Testis (tissue), 3 donors: ENCODE data around the gene MOV10L1. TPM values are rescaled to one million over a fixed set of nuclear protein-coding genes. Genes with fewer than 3 reads are reported as not detected.

Experiments
- DNase-seq: peaks from one replicate; pipeline ENCODE4 v3.0.0-alpha.2; 2019
- H3K27ac ChIP-seq, 2 donors: fragments of 200-600 bp; sonication (generic); one replicate each; pipeline ENCODE4 v1.5.1; 2019
- H3K27me3 ChIP-seq: fragments of 200-600 bp; sonication (generic); one replicate; pipeline ENCODE4 v1.5.1; 2019
- H3K36me3 ChIP-seq: fragments of 200-600 bp; sonication (generic); one replicate; pipeline ENCODE4 v1.5.1; 2017; ENCODE audit warnings: low read depth; ENCODE audit errors: missing control alignments
- H3K4me1 ChIP-seq: fragments of 200-600 bp; sonication (generic); one replicate; pipeline ENCODE4 v1.5.1; 2019
- H3K4me3 ChIP-seq, 2 donors: fragments of 200-600 bp; sonication (generic); one replicate each; pipeline ENCODE4 v1.5.1; 2017 to 2019
- H3K9me3 ChIP-seq: fragments of 200-600 bp; sonication (generic); one replicate; pipeline ENCODE4 v1.5.1; 2017
- CTCF ChIP-seq, 3 experiments: fragments of 450-650 bp in 2 of 3; fragments of 200-600 bp in 1 of 3; sonication (generic) in 1 of 3; IDR thresholded peaks; one replicate each; pipeline ENCODE4 v1.5.1; 2016 to 2019; ENCODE audit warnings: antibody characterized with exemption in 3 of 3, mild to moderate bottlenecking in 2 of 3, moderate library complexity in 1 of 3
- POLR2A ChIP-seq: fragments of 450-650 bp; IDR thresholded peaks from one replicate; pipeline ENCODE4 v1.6.1; 2017; ENCODE audit warnings: antibody characterized with exemption, mild to moderate bottlenecking, moderate library complexity
- WGBS, 2 donors: methylation state at CpG; one replicate each; pipeline ENCODE4 v1.1.5; 2018; 5-methylcytosine and 5-hydroxymethylcytosine counted together
- intact Hi-C: fragments of 100-400 bp; cut with DNase I; formaldehyde crosslinking; loops from one replicate; pipeline ENCODE4 v1.15.1; 2023; ENCODE audit warnings: low total_unique reads
- polyA plus RNA-seq: library from polyadenylated mRNA; stranded (reverse); fragments of 350-450 nt; fragmentation: Illumina TruSeq; extraction: RNeasy Lipid Tissue Mini Kit (QIAGEN cat#74804); gene quantifications from one replicate; pipeline ENCODE4 v1.2.3, GENCODE V29; 2014; ENCODE audit warnings: low read depth, low replicate concordance; ENCODE audit not compliant: insufficient read depth
- total RNA-seq, 2 donors: library from RNA; depleted of rRNA; stranded (reverse); fragments of >200 nt; gene quantifications; one replicate each; pipeline ENCODE4 v1.2.3, GENCODE V29; 2016

MOV10L1 gene
- total and polyA plus RNA-seq, 3 donors from 2014 or later, result 48.4 to 73.3 (median 62.4) TPM

GRCh38 chr22:50197000-50197800 lies 107.4 kb downstream of the MOV10L1 start:
- Histone ChIP-seq H3K4me3 (no peak overlapping the region), H3K36me3 (no peaks in the 10 kb centered on the region), H3K9me3 (no peaks in the 10 kb centered on the region), H3K4me1 (peaks cover 12% of the 10 kb centered on the region), H3K27me3 (no peaks in the 10 kb centered on the region), H3K27ac (no peak overlapping the region)
- intact Hi-C loops, result no loop called here
- 89 to 90% methylated on average over 5 to 23 of the region's 23 CpGs for WGBS, 2 donors
- DNase-seq, result no peak
- TF ChIP-seq POLR2A, result no peak
- TF ChIP-seq CTCF (IDR thresholded peaks at IDR 0.05), result no peak

GRCh38 chr22:50197856-50198623 lies 108.2 kb downstream of the MOV10L1 start:
- H3K36me3 ChIP-seq, result no peaks in the 10 kb centered on the region
- no peak for DNase-seq
- intact Hi-C loops, result no loop called here
- H3K9me3 ChIP-seq, result no peaks in the 10 kb centered on the region
- TF ChIP-seq POLR2A (no peak), CTCF (IDR thresholded peaks at IDR 0.05) (no peak)
- 90 to 91% methylated on average over 15 to 54 of the region's 61 CpGs for WGBS, 2 donors
- peaks cover 19% of the 10 kb centered on the region for H3K4me1 ChIP-seq
- H3K4me3 ChIP-seq, result no peak overlapping the region
- H3K27ac ChIP-seq, result no peak overlapping the region
- H3K27me3 ChIP-seq, result no peaks in the 10 kb centered on the region

- 87 to 90% methylated on average over 6 to 16 of the region's 16 CpGs for WGBS, 2 donors
- no peaks in the 10 kb centered on the region for H3K27me3 ChIP-seq
- intact Hi-C loops, result no loop called here
- no peaks in the 10 kb centered on the region for H3K9me3 ChIP-seq
- TF ChIP-seq POLR2A, result no peak
- no peaks in the 10 kb centered on the region for H3K36me3 ChIP-seq
- peaks cover 19% of the 10 kb centered on the region for H3K4me1 ChIP-seq
- H3K4me3 ChIP-seq, result no peak overlapping the region
- DNase-seq, result no peak
- H3K27ac ChIP-seq, result no peak overlapping the region
Observed at GRCh38 chr22:50198624-50199017, 108.8 kb downstream of the MOV10L1 start.

DNA sequence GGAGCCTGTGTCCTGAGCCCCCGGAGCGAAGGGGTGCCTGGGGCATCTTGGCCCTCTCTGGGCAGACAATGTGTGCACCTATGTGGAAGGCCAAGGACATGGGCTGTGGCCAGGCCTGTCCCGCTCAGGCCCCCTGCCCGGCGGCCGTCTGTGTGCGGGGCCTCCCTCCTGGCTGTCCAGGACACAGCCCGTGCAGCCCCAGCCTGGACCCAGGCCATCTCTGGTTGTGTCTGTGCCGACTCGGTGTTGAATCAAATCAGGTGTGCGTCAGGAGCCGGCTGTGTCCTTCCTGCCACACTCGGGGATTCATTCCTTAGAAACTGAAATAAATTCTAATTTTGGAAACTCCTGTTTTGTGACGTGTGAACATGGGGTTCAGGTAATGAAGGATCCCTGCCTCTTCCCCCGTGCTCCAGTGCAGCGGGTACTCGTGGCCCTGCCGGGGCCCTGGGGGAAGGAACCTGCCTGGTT lies 109.5 kb downstream of the MOV10L1 start:
- intact Hi-C loops, result no loop called here

More for the DNA sequence above, 109.5 kb downstream of the MOV10L1 start:
- no peak for DNase-seq
- 57 to 58% methylated on average over 13 to 18 of the region's 18 CpGs for WGBS, 2 donors
- H3K36me3 ChIP-seq, result no peaks in the 10 kb centered on the region
- TF ChIP-seq POLR2A (no peak), CTCF (IDR thresholded peaks at IDR 0.05) (no peak)
- H3K4me3 ChIP-seq, result no peak overlapping the region
- no peaks in the 10 kb centered on the region for H3K9me3 ChIP-seq
- H3K27me3 ChIP-seq, result no peaks in the 10 kb centered on the region
- H3K27ac ChIP-seq, result peak overlapping the region in 1 of 2 donors; percentile 90
- peaks cover 19% of the 10 kb centered on the region for H3K4me1 ChIP-seq
